CD4-positive, alpha-beta T cell treated with Interleukin-6 at 100 ng/mL for 8 hours (primary cell): Measurements from ENCODE around the gene FAM98B.
A peak's percentile ranks its signal among the peaks of the same experiment; 100 is the strongest.
"Not testable (repeated sequence)": the region's sequence is repeated elsewhere in the genome, so short reads cannot be mapped to it uniquely, and the experiment has no call there.

ENCODE experiments used
- DNase-seq: peaks from one replicate; pipeline ENCODE4 v3.0.0-alpha.2; 2020; ENCODE audit warnings: mixed read lengths, low spot score

FAM98B gene

GRCh38 chr15:38453971-38454695 lies at the start of gene FAM98B:
Gene FAM98B, plus strand, starts transcription at chr15:38454127. Its CDS starts 35 bp downstream, at chr15:38454162.
- DNase-seq: peak; percentile 76

DNA sequence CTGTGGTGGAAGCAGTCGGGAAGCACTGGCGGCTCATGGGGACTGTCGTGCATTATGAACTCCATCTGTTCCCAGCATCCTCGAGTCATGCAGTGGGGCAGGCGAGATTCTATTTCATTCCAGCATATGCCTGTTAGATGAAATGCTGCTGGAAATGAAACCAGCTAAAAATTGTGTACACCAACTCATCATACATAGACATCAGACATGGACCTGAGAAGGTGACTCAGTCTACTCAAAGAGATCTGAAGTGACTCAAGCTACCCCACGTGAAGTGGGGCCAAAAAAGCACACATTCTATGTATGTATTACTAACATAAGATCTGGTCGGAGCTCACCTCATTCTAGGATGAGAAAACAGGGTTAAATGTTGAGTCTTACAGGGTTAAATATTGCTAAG lies 47.5 kb upstream of the FAM98B start:
- no peak for DNase-seq

DNA sequence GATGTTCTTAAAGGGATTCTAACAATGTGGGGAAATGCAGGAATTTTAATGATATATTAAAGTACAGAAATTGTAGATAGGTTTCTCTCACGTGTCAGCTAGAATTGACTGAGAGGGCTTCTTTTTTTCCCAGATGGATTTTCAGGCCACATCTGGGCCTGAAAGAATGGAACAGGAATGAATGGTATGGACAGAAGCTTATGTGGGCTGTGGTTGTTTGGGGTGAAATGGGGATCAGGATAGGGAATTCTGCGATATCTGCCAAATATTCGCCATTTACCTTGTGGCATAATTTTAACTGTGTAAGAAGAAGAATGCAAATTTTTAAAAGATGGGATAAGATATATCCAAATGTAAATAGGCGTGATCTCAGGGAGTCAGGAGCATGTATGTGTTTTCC lies 45.4 kb upstream of the FAM98B start:
- DNase-seq: no peak

DNA sequence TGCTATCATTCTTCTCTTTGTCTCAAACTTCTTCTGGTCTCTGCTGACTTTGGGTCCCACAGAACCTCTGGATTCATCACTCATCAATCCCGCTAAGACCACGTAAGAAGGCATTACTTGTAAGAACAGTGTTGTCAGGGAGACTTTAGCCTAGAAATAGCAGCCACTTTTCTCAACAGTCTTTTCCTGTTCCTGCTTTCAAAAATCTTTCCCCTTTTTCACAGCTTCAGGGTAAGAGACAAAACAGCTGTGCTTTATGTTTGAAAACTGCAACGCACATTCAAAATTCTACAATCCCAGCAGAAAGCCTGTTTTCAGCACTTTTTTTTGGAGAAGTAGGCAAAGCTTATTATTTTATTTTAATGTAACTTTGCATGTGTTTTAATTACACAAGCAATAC lies 42.0 kb upstream of the FAM98B start:
- no peak for DNase-seq

DNA sequence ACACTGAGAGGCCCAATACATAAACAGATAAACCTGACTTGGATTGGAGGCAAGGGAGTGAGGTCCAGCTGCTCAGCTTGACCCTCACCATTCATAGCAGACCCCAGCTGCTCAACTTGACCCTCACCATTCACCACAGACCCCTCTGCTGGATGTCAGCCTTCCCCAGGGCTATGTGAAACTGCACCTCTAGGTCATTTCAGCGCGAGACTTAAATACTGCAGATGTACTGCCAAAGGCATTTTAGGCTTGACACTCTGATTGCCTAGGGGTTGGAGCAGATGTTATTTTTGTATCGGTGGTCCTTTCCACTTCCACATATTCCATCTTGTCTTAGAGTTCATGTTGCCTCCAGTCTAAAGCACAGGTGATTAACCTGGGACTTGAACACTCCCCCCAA lies 41.5 kb upstream of the FAM98B start:
- no peak for DNase-seq

GRCh38 chr15:38414357-38414756 lies 39.6 kb upstream of the FAM98B start:
- no peak for DNase-seq

- DNase-seq: no peak
These were observed 32.7 kb upstream of the FAM98B start for GRCh38 chr15:38421069-38421690.

- DNase-seq: no peak
These were observed 29.8 kb upstream of the FAM98B start for GRCh38 chr15:38424101-38424552.

GRCh38 chr15:38425269-38425668 lies 28.7 kb upstream of the FAM98B start:
- no peak for DNase-seq

DNA sequence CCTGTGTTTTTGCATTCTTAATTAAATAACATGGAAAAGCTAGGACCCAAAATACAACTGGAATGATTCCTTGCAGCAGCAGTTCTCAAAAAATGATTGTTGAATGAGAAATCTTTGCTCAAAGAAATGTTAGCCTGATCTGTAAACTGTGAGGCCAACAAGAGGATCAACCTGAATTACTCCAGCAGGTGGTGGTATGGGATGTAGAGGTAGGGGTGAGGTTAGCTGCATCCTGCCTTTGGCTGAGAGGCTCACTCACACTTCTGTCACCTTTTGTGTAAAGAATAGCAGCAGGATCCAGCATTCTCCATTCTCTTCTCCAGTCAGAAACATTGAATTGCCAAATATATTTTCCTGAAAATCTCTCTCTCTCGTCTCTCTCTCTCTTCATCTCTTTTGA lies 26.5 kb upstream of the FAM98B start:
- DNase-seq: no peak

DNA sequence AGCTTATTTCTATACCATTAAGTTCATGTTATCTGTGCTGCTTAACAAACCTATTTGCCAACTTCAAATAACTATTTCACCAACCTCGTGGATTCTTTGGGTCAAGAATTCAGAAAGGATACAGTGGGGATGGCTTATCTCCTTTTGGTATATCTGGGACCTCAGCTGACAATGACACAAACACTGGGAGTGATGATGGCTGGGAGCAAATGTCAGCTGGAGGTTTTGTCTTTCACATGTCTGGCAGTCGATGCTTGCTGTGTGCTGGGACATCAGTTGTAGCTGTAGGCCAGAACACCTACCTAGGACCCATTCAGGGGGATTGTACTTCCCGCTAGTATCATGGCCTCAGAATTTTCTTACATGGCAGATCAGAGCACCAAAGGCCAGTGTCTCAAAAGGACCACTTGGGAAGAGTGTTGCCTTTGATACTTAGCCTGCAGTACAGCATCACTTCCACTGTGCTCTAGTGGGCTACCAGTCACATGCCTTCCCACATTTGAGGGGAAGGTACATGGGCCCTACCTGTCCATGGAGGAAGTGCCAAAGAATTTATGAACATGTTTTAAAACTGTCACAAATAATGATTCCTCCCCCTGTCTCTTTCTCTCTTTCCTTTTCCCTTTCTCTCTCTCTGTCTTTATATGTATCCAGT lies 23.7 kb upstream of the FAM98B start:
- DNase-seq: no peak

GRCh38 chr15:38436993-38437392 lies 16.9 kb upstream of the FAM98B start:
- DNase-seq: no peak

GRCh38 chr15:38437603-38438002 lies 16.3 kb upstream of the FAM98B start:
- DNase-seq: not testable (repeated sequence)

DNA sequence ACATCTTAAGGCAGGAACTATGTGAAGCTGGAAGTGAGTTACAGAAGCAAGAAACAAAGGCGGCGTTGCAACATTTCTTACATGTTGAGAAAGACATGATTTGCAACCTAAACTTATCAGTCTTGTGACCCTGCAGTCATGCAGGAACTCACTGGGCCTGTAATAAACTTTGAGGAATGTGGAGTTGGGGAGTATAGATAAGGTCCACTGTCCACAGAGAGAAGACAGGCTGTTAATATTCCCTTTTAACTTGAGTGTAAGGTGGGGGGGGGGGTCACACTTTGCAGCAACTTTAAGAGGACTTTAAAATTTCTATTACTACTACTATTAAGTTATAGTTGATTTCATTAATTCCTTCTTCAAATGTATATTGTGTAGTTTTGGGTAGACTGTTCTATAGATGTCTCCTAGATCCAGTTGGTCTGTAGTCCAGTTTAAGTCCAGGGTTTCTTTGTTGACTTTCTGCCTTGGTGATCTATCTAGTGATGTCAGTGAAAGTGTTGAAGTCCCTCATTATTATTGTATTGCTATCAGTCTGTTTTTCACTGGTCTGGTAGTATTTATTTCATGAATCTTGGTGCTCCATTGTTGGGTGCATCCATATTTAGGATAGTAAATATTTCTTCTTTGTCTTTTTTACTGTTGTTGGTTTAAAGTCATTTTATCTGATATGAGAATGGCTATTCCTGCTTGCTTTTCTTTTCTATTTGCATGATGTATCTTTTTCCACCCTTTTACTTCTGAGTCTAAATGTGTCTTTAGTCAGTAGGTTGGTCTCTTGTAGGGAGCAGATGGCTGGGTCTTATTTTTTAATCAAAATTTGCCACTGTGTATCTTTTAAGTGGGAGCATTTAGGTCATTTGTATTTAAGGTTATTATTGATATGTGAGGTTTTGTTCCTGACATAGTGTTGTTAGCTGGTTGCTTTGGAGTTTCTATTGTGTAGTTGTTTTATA lies 15.6 kb upstream of the FAM98B start:
- no peak for DNase-seq

DNA sequence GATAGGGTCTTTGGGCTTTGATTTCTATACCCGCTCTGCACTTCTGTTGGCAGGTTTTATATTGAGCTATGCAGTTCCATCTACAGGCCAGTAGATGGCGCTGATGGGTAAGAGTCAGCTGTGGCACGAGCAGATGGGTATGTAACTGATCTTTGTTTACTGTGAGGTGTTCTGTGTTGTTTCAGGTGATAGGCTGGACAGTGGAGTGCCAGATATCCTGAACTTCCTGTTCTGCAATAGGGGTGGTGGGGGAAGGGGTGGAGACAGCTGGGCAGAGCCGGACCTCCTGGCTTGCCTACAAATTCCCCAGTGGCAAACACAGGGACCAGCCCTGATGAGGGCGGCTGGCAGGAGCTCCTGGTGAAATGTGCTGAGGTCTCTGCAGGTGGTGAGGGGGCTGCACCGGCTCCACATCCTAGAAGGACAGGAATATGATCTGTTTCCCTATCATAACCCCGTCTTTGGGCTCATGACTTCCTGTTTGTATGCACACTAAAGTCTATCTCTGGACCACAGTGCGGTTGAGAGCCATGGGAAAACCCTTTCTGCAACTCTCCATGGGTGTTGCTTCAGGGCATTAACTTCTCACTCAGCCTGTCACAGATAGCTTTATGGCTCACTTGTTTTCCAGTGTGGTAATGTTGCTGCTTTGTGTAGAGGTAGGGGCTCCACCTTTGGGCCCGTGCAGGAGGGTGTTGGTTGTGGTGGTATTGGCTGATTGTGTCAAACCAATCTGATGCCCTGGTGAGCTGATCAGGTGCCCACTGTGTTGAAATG lies 13.4 kb upstream of the FAM98B start:
- DNase-seq: peak; percentile 57

- DNase-seq: no peak
These were observed 12.8 kb upstream of the FAM98B start for GRCh38 chr15:38441130-38441519.

DNA sequence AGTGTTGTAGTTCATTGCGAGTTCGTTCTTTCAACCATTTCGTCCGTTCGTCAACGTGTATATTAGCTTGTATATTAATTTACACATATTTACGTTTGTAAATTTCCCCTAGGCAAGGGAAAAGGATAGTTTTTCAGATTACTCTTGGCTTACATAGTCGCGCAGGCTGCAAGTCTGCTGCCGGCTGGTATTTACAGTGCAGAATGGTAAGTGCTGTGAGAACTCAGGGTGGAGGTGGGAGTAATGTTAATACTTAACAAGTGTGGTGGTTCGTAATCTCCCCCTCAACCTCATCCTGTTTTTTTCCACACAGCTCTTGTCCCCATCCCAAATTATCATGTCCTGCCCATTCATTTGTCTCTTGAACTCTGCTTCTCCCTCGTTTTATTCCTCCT lies 766 bp downstream of the FAM98B start:
- DNase-seq: no peak

- no peak for DNase-seq
These were observed 1.2 kb downstream of the FAM98B start for GRCh38 chr15:38455092-38455491.

GRCh38 chr15:38458646-38459045 lies 4.7 kb downstream of the FAM98B start:
- DNase-seq: no peak

- DNase-seq: no peak
These were observed 5.6 kb downstream of the FAM98B start for GRCh38 chr15:38459480-38459879.

DNA sequence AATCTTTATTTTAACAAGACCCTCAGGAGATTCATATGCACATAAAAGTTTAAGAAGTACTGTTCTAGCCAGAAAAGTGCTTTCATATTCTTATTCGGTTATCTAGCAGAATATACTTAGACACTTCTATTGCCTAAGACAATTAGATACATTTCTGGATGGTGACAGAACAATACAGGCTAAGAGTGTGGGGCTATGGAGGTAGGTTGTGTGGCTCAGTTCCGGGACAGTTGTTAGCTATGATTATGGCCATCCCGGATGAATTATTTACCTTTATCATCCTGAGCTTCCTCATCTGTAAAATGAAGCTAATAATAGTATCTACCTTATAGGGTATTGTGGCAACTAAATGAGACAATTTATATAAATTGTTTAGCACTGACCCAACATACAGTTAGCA lies 6.6 kb downstream of the FAM98B start:
- DNase-seq: no peak
